Measurements from ENCODE around the gene CENPC.
"Not testable (repeated sequence)": the region's sequence is repeated elsewhere in the genome, so short reads cannot be mapped to it uniquely, and the experiment has no call there.

The CENPC gene

DNA sequence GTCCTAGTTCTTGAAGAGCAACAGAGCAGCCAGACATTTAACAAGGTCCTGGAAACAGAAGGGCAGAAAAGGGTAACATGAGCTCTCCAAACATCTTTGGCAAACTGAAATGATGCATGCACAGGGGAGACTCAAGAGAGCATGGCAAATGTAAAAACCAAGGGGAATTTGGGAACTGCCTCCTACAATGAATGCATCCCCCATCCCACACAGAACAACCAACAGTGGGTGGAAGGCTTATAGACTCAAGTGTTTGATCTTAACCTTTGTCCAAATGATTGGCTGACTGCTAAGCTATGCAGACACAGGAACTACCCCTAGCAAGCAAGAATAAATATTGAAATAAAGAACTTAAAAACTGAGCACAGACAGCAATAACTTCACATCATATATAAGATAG is 74.4 kb downstream of the CENPC start:
- no peak for DNase-seq (ENCODE audit: low read depth)

DNA sequence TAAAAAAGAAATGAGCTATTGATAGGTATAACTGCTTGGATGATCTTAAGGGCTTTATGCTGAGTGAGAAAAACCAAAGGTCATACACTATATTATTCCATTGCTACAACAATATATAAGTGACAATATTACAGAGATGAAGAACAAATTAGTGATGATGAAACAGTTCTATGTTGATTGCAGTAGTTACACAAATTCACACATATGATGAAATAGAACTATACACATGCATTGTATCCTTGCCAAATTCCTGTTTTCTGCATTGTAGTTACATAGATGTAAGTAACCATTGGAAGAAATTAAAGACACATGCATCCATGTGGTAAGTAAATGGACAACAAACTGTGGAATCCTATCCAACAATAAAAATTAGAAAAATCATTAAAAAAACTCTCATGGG is 76.5 kb downstream of the CENPC start:
- no peak for DNase-seq (ENCODE audit: low read depth)

DNA sequence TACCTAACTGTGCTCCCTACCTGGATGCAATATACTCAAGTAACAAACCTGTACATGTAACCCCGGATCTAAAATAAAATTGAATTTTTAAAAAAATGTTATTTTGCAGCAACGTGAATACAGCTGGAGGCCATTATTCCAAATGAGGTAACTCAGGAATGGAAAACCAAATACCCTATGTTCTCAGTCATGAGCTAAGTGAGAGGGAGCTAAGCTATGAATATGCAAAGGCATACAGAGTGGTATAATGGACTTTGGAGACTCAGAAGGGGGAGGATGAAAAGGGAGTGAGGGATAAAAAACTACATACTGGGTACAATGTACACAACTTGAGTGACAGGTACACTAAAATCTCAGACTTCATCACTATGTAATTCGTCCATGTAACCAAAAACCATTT is 78.6 kb downstream of the CENPC start:
- DNase-seq (ENCODE audit: low read depth): no peak

DNA sequence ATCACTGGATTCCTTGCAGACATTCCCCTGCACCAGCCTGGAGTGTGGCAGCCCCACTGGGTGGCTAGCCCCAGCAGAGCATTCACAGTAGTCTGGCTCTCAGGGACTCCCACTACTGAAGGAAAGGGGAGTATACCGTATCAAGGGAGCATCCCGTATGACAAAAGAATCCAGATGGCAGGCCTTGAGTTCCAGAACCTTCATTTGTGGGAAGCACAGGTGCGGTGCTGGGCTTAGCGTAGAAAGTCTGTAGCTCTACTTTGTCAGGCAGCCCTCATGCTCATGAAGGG is 79.6 kb downstream of the CENPC start:
- DNase-seq (ENCODE audit: low read depth): no peak

DNA sequence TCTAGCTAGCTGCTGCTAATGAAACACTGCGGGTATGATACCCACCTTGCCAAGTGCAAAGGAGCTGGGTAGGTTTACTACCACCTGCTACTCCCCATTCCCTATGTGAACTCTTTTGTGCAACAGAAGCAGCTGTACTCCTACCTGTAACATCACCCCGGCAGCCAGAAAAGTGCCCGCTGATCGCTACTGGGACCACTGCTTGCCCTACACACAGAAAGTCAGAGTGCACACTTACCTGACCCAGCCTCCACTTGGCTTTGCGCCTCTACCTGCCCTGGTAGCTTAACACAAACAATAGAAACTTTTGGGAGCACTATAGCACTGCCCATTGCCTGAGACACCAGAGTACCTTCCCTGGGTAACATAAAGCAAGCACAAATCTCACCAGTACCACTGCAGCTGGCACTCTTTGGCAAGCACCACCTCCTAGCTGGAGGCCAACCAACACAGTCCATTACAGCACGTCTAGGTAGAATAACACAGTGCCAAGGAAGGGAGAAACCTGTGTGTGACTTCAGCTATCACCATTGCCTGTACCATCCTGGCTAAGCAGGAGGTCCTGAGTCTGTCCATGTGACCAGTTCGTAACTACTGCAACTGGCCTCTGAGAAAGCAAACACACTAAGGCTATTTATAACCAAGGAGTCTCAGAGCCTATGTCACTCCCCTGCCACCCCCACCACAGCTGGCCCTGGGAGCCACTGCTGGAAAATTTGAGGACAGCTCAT is 80.1 kb downstream of the CENPC start:
- DNase-seq (ENCODE audit: low read depth): no peak

DNA sequence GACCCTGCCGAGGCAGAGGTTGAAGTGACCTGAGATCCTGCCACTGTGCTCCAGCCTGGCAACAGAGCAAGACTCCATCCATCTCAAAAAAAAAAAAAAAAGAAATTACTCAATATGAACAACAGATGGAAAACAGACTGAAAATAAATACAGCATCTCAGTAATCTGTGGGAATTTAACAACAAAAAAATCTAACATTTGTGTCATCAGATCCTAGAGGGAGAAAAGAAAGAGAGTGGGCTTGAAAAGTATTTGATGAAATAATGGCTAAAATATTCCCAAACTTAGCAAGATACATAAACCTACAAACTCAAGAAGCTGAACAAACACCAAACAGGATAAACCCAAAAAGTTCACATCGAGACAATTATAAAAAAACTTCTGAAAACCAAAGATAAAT is 84.7 kb downstream of the CENPC start:
- DNase-seq (ENCODE audit: low read depth): no peak

DNA sequence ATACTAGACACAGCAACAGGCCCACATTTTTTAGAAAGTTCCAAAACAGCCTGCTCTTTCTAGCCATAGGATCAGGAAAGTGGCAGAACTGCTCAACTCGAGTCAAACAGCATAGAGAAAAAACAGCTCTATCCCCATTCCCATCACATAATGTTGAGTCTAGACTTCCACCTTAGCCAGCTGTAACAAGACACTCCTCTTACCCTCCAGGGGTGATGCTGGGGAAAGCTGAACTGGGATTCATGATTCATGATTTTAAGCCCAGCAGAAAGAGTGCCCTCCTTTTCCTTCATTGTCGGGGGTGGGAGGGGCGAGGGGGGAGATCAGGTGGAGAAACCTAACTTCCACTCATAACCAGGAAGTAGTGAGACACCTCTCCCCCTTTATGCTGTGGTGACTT is 86.1 kb downstream of the CENPC start:
- DNase-seq (ENCODE audit: low read depth): no peak

DNA sequence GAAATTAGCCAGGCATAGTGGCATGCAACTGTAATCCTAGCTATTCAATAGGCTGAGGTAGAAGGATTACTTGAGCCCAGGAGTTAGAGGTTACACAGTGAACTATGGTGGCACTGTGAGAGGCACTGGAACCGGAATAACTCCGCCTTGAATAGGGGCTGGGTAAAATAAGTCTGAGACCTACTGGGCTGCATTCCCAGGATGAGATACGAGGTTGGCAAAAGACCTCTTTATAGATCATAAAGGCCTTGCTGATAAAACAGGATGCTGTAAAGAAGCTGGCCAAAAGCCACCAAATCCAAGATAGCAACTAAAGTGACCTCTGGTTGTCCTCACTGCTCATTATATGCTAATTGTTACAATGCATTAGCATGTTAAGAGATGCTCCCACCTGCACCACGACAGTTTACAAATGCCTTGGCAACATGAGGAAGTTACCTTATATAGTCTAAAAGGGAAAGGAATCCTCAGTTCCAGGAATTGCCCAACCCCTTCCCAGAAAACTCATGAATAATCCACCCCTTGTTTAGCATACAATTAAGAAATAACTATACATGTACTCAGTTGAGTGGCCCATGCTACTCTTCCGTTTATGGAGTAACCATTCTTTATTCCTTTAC is 88.6 kb downstream of the CENPC start:
- no peak for DNase-seq (ENCODE audit: low read depth)

DNA sequence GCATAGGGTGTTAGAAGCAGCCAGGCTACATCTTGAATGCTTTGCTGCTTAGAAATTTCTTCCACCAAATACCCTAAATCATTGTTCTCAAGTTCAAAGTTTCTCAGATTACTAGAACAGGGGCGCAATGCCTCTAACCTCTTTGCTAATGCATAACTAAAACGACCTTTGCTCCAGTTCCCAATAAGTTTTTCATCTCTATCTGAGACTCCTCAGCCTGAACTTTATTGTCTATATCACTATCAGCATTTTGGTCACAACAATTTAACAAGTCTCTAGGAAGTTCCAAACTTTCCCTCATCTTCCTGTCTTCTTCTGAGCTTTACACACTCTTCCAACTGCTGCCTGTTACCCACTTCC is 92.5 kb downstream of the CENPC start:
- DNase-seq (ENCODE audit: low read depth): not testable (repeated sequence)

DNA sequence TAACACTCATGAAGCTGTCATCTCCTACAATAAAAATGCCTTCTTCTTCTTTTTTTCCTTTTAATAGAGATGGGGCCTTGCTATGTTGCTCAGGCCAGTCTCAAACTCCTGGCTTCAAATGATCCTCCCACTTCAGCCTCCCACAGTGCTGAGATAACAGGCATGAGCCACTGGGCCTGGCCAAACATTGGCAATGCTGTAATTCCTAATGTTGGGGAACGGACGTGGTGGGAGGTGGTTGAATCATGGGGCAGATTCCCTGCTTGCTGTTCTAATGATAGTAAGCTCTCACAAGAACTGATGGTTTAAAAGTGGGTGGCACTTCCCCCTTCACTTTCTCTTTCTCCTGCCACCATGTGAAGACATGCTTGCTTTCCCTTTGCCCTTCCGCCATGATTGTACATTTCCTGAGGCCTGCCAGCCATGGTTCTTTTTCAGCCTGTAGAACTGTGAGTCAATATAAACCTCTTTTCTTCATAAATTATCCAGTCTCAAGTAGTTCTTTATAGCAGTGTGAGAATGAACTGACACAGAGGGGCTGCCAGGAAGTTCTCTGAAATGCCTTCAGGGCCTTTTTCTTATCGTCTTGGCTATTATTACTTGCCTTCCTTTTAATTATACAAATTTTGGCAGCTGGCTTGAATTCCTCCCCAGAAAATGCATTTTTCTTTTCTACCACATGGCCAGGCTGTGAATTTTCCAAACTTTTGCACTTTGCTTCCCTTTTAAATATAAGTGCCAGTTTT is 93.0 kb downstream of the CENPC start:
- no peak for DNase-seq (ENCODE audit: low read depth)

DNA sequence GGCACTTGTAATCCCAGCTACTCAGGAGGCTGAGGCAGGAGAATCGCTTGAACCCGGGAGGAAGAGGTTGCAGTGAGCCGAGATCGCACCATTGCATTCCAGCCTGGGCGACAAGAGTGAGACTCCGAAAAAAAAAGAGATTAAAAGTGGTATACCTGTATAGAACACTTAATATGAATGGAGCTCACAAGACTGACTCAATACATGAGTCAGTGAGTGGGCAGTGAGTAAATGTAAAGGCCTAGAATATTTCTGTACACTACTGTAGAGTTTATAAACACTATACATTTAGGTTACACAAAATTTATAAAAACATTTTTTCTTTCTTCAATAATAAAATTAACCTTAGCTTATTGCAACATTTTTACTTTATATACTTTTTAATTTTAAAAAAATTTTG is 93.8 kb downstream of the CENPC start:
- no peak for DNase-seq (ENCODE audit: low read depth)

DNA sequence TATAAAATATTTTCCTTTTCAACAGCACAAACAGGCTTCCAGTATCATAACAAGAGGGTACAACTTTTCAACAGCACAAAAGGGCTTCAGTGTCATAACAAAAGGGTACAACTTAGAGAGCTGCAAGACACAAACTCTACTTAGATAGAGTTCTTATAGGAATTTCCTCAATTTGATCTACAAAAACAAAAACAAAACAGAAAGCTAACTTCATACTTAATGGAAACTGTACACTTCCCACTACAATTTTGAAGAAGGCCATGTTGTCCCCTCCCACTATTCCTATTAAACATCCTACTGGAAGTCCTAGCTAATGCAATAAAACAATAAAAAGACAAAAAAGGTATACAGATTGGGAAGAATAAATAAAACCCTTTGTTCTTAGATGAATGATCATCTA is 96.7 kb downstream of the CENPC start:
- no peak for DNase-seq (ENCODE audit: low read depth)

DNA sequence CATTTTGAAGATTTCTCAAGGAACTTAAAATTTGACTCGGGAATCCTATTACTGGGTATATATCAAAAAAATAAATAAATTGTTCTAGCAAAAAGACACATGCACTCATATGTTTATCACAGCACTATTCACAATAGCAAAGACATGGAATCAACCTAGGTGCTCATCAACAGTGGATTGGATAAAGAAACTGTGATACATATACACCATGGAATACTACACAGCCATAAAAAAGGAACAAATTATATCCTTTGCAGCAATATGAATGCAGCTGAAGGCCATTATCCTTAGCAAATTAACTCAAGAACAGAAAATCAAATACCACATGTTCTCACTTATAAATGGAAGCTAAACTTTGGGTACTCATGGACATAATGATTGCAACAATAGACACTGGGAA is 97.4 kb downstream of the CENPC start:
- no peak for DNase-seq (ENCODE audit: low read depth)

DNA sequence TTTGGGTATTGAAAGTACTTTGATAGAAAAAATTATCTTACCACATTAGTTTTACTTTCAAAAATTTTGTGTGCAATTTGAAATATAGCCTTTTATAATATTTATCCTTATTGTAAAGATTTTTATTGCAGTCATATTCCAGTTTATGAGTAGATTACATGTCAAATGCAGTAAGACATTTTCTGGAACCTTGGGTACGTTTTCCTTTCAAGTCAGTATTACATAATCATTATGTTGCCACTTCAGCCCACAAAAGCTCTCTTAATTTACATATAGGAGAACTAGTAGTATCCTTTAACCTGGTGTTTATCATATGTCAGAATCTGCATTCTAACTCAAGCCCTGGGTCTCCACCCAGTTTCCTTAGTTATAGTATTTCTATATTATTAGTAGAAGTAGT is 98.5 kb downstream of the CENPC start:
- DNase-seq (ENCODE audit: low read depth): no peak

DNA sequence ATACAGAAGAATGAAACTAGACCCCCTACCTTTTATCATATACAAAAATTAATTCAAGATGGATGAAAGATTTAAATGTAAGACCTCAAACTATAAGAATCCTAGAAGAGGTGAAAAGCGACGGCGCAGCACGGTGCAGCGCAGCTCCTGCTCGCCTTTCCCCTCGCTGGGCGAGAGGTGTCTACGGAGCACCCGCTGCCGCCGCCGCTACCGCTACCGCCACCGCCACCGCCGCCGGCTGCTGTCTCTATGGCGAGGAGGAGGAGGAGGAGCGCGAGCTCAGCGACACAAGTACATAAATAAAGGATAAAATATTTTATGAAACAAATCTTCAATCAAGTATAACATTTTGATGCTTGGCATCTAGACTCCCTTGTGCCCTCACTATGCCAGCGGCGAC is 99.4 kb downstream of the CENPC start:
- not testable (repeated sequence) for DNase-seq (ENCODE audit: low read depth)

DNA sequence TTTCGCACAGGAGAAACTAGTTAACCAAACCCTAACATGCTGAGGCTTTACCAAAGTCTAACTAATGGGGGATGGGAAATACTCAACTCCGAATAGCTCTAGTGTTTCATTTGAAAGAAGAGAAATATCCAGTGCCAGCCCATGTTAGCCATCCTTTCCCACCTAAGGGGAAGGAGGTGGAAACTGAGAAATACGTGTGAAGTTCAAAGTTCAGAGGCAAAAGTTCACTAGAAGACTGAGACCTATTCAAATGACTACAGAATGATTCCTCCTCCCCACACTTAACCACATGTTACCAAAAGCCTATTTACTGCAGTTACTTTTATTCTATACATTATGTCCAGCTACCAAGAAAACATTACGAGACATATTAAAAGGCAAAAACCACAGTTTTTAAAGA is 106.3 kb downstream of the CENPC start:
- no peak for DNase-seq (ENCODE audit: low read depth)

DNA sequence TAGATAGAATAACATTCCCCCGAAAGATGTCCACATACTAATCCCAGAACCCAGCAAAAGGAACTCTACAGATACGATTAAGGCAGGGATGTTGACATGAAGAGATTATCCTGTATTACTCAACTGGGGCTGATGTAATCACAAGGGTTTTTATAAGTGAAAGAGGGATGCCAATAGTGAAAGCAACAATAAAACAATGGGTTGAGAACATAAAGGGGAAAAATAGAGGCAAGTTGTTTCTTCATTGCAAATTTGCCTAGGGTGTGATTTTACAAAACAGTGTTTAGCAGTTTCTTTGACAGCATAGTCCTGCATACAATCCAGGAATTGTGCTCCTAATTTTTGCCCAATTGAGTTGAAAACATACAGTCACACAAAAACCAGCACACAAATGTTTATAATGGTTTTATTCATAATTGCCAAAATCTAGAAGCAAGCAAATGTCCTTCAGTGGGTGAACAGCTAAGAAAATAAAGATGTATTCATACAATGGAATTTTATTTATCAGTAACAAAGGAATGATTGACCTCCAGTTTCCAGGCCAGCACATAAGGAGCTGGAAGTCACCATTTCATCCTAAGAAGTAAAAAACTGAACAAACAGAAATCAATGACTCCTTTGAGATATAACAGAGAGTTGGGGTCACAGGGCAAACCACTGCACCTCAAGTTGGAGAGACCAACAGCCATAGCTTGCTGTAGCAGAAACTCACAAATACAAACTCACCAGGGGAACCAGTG is 107.2 kb downstream of the CENPC start:
- no peak for DNase-seq (ENCODE audit: low read depth)

DNA sequence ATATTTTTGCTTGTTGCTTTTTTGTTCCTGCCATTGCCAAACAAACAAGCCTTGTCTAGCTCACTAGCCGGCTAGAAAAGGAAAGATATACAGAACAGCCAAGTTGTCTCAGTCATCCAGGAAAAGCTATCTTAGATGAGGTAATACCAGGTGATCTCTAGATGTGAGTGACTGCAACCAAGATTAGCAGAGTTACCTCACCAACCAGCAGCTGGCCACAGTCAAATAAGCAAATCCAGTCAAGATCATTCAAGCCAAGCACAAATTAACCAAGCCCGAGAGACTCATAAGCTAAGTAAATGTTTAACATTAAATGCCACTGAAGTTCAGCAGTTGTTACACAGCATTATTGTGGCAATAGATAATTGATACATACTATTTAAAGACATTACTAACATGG is 108.6 kb downstream of the CENPC start:
- no peak for DNase-seq (ENCODE audit: low read depth)

DNA sequence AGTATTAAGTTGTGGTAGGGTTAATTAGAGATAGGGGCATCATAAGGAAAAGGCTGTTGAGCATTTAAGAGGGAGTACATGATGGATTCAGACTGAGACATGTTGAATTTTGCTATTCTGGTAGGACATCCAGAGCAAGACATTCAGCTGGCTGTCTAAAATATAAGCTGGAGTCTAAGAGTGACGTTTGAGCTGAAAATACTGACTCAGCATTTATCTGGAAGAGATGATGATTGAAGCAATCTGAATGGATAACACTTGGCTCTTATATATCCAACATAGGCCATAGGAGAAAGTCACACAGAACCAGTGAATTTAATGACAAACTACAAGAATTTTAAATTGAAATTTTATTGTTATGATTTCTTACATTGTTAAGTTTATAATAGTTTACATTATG is 114.3 kb downstream of the CENPC start:
- DNase-seq (ENCODE audit: low read depth): no peak

DNA sequence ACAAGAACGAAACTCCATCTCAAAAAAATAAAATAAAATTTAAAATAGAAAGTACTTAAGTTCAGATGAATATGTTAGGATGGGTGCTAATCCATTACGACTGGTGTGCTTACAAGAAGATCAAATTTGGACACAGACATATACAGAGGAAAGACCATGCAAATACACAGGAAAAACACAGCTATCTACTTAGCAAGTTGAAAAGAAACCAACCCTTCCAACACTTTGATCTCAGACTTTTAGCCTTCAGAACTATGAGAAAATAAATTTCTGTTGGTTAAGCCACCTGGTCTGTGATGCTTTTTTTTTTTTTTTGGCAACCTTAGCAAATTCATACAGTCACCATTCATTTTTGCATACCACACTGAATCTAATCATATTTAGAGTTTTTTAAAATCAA is 116.5 kb downstream of the CENPC start:
- DNase-seq (ENCODE audit: low read depth): no peak
